Measurements from ENCODE around the gene SV2A. TPM values are rescaled to one million over a fixed set of nuclear protein-coding genes. Genes with fewer than 3 reads are reported as not detected.
"Not testable (repeated sequence)": the region's sequence is repeated elsewhere in the genome, so short reads cannot be mapped to it uniquely, and the experiment has no call there.

Gene SV2A
- total RNA-seq, 1 experiment from 2014 or later: not detected

DNA sequence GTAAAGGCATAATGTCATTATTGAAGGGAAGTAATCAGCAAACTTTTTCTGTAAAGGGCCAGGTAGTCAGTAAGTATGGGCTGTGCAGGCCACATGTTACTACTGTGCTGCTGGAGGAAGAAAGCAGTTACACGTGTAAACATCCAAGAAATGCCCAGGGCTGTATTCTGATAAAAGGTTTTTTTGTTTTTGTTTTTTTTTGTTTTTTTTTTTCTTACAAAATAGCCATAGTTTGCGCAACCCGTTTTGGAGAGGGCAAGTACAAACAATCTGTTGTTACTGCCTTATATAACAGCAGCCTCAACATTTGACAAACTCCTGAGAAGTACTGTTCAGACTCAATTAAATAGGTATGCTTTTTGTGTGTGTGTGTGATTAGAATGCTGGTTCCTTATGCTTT, 45.7 kb upstream of the SV2A start:
- Mint-ChIP-seq H3K27ac (ENCODE audit: low read depth, unreplicated experiment) (peak overlapping the region; percentile 46), H3K4me3 (ENCODE audit: unreplicated experiment) (no peak overlapping the region), H3K36me3 (ENCODE audit: insufficient read depth, unreplicated experiment) (peaks cover 84% of the 10 kb centered on the region), H3K27me3 (ENCODE audit: insufficient read depth, unreplicated experiment) (no peaks in the 10 kb centered on the region), H3K9me3 (ENCODE audit: unreplicated experiment) (no peaks in the 10 kb centered on the region), H3K4me1 (ENCODE audit: insufficient read depth, unreplicated experiment) (peaks cover 22% of the 10 kb centered on the region)
- CTCF ChIA-PET: interaction anchor here (0.7 to 5.0 kb wide), 12 partner anchors 37 to 229 kb away, joined by 3 to 103 read pairs (median 14); partner anchors contain the start of genes OTUD7B and VPS45
- TF ChIP-seq, protein P1, sequence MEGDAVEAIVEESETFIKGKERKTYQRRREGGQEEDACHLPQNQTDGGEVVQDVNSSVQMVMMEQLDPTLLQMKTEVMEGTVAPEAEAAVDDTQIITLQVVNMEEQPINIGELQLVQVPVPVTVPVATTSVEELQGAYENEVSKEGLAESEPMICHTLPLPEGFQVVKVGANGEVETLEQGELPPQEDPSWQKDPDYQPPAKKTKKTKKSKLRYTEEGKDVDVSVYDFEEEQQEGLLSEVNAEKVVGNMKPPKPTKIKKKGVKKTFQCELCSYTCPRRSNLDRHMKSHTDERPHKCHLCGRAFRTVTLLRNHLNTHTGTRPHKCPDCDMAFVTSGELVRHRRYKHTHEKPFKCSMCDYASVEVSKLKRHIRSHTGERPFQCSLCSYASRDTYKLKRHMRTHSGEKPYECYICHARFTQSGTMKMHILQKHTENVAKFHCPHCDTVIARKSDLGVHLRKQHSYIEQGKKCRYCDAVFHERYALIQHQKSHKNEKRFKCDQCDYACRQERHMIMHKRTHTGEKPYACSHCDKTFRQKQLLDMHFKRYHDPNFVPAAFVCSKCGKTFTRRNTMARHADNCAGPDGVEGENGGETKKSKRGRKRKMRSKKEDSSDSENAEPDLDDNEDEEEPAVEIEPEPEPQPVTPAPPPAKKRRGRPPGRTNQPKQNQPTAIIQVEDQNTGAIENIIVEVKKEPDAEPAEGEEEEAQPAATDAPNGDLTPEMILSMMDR (IDR thresholded peaks at IDR 0.05; ENCODE audit: unreplicated experiment): no peak
- BruUV-seq (replicated peaks): no TSS peak
- intact Hi-C loops (cut with micrococcal nuclease): loop anchor here (2.0 kb wide), 1 partner anchor 75 kb away; no protein-coding TSS in a partner anchor
- POLR2A ChIA-PET: interaction anchor here (0.8 to 3.2 kb wide), 13 partner anchors 17 to 272 kb away, joined by 3 to 28 read pairs (median 4); partner anchors contain the start of genes ANP32E, OTUD7B and VPS45
- DNase-seq (ENCODE audit: unreplicated experiment): peak; percentile 55

DNA sequence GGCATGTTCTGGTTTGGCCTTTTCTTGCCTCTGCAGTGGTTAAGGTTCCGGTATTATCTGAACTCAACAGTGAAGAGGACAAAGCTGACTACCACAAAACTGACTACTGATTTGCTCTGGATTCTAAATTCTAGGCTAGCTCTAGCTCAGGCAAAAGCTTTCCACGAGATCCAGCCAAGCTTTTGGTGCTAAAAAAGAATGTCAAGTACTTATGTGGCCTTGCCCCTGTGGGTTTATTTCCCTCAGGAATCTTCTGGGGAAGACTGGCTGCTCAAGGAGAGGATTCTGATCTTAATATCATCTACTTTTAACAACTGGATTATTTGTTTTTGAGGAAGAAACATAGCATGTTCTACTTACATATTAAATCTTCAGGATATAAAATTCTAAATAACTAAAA, 45.1 kb upstream of the SV2A start:
- H3K36me3 Mint-ChIP-seq (ENCODE audit: insufficient read depth, unreplicated experiment): peaks cover 85% of the 10 kb centered on the region
- intact Hi-C loops (cut with micrococcal nuclease): loop anchor here (1.0 to 2.0 kb wide), 6 partner anchors 47 to 225 kb away; partner anchors contain the start of gene VPS45
- peak overlapping the region; percentile 46 for H3K27ac Mint-ChIP-seq (ENCODE audit: low read depth, unreplicated experiment)
- peaks cover 22% of the 10 kb centered on the region for H3K4me1 Mint-ChIP-seq (ENCODE audit: insufficient read depth, unreplicated experiment)
- no peak for DNase-seq (ENCODE audit: unreplicated experiment)
- no peak overlapping the region for H3K4me3 Mint-ChIP-seq (ENCODE audit: unreplicated experiment)
- no peaks in the 10 kb centered on the region for H3K9me3 Mint-ChIP-seq (ENCODE audit: unreplicated experiment)
- BruUV-seq (replicated peaks): no TSS peak
- H3K27me3 Mint-ChIP-seq (ENCODE audit: insufficient read depth, unreplicated experiment): no peaks in the 10 kb centered on the region
- TF ChIP-seq, protein P1 (IDR thresholded peaks at IDR 0.05; ENCODE audit: unreplicated experiment): no peak
- ChIA-PET POLR2A (interaction anchor here (1.0 to 3.2 kb wide), 13 partner anchors 22 to 273 kb away, joined by 3 to 41 read pairs (median 5); partner anchors contain the start of genes ANP32E, OTUD7B, SF3B4 and VPS45), CTCF (interaction anchor here (0.6 to 5.0 kb wide), 51 partner anchors 8 to 283 kb away, joined by 3 to 103 read pairs (median 6); partner anchors contain the start of genes OTUD7B and VPS45)

DNA sequence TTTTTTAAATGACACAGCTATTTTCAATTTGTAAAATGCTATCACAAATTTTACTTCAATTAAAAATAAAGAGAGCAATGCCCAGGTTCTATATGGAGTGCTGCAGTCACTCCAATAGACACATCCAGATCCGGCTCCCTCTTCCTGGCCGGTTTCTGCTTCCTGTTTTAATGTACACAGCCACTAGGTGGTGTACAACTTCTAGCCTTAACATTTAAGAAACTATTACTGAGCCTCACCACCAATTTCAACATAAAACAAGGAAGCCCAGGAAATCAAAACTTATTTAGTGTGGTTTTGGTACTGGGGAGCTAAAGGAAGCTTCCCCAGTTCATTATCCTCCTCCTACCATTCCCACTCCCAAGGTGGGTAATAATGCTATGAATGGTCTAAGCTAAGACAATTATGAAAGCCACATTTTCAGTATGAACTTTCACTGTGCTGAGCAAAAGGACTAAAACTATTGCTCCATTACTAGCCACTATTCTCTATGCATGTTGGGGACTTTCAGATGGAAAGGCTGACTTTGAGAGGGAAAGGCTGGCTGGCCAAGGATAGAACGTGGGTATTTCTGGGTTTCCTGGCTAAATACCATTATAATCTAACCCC, 44.5 kb upstream of the SV2A start:
- peaks cover 22% of the 10 kb centered on the region for H3K4me1 Mint-ChIP-seq (ENCODE audit: insufficient read depth, unreplicated experiment)
- H3K9me3 Mint-ChIP-seq (ENCODE audit: unreplicated experiment): no peaks in the 10 kb centered on the region
- no peaks in the 10 kb centered on the region for H3K27me3 Mint-ChIP-seq (ENCODE audit: insufficient read depth, unreplicated experiment)
- peak; percentile 85 for DNase-seq (ENCODE audit: unreplicated experiment)
- TF ChIP-seq, protein P1 (IDR thresholded peaks at IDR 0.05; ENCODE audit: unreplicated experiment): peak; percentile 88
- ChIA-PET CTCF (interaction anchor here (0.6 to 5.0 kb wide), 58 partner anchors 9 to 284 kb away, joined by 3 to 103 read pairs (median 6); partner anchors contain the start of genes OTUD7B and VPS45), POLR2A (interaction anchor here (0.6 to 3.2 kb wide), 17 partner anchors 22 to 273 kb away, joined by 3 to 41 read pairs (median 4); partner anchors contain the start of genes ANP32E, OTUD7B, SF3B4 and VPS45)
- intact Hi-C loops (cut with micrococcal nuclease): loop anchor here (1.0 to 2.0 kb wide), 6 partner anchors 47 to 225 kb away; partner anchors contain the start of gene VPS45
- H3K27ac Mint-ChIP-seq (ENCODE audit: low read depth, unreplicated experiment): peak overlapping the region; percentile 33
- H3K4me3 Mint-ChIP-seq (ENCODE audit: unreplicated experiment): no peak overlapping the region
- peaks cover 88% of the 10 kb centered on the region for H3K36me3 Mint-ChIP-seq (ENCODE audit: insufficient read depth, unreplicated experiment)
- BruUV-seq (replicated peaks): no TSS peak

DNA sequence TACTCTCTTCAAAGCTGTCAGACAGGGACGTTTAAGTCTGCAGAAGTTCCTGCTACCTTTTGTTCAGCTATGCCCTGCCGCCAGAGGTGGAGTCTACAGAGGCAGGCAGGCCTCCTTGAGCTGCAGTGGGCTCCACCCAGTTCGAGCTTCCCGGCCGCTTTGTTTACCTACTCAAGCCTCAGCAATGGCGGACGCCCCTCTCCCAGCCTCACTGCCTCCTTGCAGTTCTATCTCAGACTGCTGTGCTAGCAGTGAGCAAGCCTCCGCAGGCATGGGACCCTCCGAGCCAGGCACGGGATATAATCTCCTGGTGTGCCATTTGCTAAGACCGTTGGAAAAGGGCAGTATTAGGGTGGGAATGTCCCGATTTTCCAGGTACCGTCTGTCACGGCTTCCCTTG, 39.9 kb upstream of the SV2A start:
- H3K4me3 Mint-ChIP-seq (ENCODE audit: unreplicated experiment); DNase-seq (ENCODE audit: unreplicated experiment); CTCF ChIA-PET; intact Hi-C loops (cut with micrococcal nuclease); H3K27ac Mint-ChIP-seq (ENCODE audit: low read depth, unreplicated experiment); H3K4me1 Mint-ChIP-seq (ENCODE audit: insufficient read depth, unreplicated experiment); BruUV-seq (replicated peaks); H3K27me3 Mint-ChIP-seq (ENCODE audit: insufficient read depth, unreplicated experiment); POLR2A ChIA-PET; H3K9me3 Mint-ChIP-seq (ENCODE audit: unreplicated experiment): not testable (repeated sequence)
- H3K36me3 Mint-ChIP-seq (ENCODE audit: insufficient read depth, unreplicated experiment): peaks cover 82% of the 10 kb centered on the region
